Activated T-cell treated with anti-CD3 and anti-CD28 coated beads for 4 hours (primary cell): Measurements from ENCODE around the gene ELK1.

Experiments
- DNase-seq: peaks from one replicate; pipeline ENCODE4 v3.0.0-alpha.2; 2020

The ELK1 gene

GRCh38 chrX:47644557-47645091, 5.7 kb downstream of the ELK1 start:
- DNase-seq, result no peak

DNA sequence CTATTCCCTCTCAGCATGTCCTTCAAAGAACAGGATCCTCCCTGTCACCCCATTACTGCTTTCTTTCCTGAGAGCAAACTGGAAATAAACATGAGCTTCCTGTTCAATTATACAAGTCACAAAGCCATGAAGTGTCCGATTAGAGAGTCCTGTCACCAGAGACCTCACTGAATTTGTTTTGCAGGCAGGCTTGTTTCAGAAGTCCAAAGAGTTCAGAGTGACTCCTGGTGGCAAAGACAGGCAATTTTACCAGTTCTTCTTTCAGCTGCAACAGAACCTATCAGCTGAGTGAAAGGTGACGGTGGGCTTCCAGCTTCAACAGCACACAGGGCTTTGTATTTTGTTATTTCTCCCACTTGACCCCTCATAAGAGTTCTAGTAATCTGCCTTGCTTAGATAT, 6.4 kb downstream of the ELK1 start:
- DNase-seq, result no peak

DNA sequence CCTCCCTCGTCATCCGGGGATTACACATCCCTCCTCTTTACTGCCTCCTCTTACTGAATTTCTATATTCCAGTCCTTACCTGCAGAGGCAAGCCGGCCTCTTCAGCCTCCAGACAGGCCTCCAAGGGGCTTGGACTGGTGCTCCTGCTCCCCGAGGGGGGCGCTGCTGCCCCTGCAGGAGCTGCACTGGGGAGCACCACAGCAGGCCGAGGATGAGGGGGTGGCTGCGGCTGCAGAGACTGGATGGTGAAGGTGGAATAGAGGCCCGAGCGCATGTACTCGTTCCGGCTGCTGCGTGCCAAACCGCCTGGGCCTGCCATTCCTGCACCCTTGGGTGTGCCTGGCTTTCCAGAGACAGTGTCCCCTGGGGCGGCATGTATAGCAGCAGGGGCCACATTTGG, 11.5 kb downstream of the ELK1 start:
- no peak for DNase-seq

DNA sequence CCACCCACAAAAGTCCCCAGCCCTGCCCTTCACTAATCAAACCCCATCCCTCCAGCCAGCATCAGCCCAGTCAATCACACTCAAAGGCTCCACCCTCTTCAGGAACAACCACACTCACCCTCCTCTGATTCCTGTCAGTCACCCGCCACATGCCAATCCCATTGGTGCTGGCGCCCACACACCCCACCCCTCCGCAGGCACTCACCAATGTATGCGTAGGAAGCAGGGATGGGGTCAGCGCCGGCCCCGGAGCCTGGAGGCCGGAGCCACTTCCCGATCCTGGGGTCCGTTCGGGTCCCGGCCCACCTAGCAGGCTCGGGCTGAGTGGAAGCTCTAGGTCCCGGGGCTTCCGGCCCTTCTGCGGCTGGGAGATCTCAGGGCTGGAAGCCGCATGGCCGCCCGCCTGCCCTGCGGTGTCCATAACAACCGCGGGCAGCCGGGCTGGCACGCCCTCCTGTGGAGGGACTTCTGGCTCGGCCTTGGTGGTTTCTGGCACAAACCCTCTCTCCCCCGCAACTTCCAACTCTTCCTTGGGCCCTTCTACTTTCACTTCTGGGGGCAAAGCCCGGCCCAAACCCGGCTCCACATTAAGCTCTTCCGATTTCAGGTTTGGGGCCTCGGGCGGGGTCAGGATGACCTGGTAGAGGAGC, 12.7 kb downstream of the ELK1 start:
- DNase-seq, result no peak

DNA sequence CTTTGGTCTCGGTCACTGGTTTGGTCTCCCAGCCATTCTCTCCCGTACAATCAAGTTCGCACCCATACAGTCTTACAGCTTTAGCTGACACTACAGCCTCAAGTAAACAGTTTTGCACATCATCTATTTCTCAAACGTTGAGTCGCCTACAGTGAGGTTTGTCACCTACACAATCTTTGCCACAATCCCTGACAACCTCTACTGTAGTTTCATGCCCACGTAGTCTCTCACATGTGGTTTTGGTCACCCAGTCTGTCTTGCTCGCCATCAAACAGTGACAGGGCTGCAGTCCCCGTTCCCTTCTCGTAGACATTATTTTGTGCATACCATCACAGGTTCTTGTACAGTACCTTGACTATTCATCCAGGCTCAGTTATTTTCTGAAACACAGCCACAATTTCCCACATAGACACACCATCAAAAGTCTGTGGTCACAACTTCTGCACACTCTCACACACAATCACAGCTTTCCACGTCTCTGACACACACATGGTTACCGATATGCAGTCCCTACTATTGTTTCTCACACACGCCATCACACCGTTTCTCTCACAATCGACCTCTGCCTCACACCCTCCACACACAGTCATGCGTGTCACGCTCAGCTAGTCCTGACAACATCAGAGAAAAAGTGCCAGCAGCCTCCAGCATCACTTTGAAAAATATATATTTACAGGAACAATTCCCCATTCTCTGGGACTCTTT, 15.3 kb downstream of the ELK1 start:
- DNase-seq, result no peak

DNA sequence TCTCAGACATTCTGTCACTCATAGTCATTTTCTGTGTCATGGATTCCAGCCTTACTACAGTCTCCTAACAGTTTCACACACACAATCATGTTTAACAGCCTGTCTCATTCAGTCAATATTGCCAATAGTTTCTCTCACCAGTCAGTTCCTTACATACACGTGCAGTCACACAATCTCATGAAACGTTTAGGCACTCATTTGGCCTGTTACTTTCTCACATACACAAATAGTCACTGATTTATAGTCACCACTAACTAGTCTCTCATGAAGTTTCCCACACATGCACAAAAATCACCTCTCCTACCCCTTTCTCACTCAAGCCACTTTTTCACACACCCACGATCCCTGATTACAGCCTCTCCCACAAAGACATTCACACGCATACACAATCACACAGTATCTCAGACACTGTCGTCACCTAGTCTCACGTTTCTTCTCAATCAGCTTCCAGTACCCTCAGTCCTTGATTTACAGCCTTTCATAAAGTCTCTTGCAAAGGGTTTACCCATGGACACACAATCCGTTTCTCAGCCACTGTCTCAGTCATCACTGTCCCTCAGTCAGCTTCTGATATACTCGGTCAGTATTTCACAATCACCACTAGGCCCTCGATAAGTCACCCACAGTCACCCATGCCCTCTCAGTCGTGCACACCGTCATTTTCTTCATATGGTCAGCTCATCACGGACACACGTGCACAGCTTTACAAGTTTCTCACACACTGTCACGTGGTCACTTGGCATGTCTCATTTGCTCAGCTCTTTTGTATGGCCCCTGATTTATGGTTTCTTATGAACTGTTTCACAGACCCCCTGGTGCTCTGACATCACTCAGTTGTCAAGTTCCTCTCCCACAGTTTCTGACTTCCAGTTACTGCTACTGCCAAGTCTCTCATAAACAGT, 16.4 kb downstream of the ELK1 start:
- no peak for DNase-seq

GRCh38 chrX:47632666-47633065, 17.7 kb downstream of the ELK1 start:
- no peak for DNase-seq

- DNase-seq, result no peak
Observed at GRCh38 chrX:47631676-47632075, 18.7 kb downstream of the ELK1 start.

GRCh38 chrX:47629419-47630200, 20.8 kb downstream of the ELK1 start, which contains the start of gene CFP:
Gene CFP, minus strand, starts transcription at chrX:47629930. Its CDS starts 86 bp downstream, at chrX:47629844.
- no peak for DNase-seq

DNA sequence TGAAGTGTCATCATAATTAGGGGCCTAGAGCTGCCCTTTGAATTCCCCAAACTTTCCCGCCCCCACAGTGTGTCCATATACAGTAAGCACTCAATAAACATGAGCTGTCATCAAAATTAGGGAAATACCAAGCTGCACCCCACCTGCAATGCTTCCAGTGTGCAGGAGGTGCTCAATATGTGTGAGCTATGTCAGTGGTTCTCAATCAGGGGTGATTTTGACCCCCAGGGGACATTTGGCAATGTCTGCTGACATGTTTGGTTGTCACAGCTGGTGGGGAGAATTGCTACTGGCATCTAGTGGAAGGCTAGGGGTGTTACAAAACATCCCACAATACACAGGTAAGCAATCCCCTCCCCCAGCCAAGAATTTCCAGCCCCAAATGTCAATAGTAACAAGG, 21.4 kb downstream of the ELK1 start:
- DNase-seq, result no peak

DNA sequence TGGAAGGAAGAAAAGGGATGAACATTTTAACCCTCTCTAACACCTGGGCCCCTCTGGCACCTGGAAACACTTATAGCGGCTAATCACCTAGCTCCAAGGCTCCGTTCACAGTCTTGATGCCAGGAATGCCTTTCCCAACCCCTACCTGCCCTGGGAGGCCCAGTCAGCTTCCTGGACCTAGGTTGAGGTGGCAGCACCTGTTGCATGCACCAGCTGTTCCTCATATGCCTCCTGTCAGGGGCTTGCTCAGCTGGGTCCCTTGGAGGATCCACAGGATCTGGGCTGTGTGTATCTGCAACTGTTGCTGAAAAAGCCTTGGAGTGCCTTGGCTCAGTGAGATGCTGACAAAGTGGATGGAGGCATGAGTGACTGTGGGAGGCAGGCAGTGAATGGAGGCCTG, 25.0 kb downstream of the ELK1 start:
- no peak for DNase-seq

- no peak for DNase-seq
Observed at GRCh38 chrX:47623540-47624027, 26.8 kb downstream of the ELK1 start.

DNA sequence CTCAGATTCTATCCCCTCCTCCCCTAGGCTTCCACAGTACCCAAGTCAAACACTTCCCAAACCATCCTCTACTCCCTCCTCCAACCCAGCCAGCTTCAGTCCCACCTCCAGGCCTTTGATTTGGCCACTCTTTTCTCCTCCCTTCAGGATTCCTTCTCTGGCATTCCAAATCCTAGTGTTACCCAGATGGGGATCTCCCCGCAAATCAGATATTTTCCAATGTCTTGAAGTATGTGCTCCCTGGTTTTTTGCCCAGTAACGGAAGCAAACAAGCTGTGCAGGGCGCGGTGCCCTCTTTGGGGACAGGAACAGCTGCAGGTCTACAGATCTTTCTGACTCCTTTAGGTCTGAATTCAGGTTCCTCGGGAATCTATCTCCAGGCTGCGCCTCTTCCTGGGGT, 28.5 kb downstream of the ELK1 start:
- no peak for DNase-seq

GRCh38 chrX:47620303-47620685, 30.1 kb downstream of the ELK1 start:
- no peak for DNase-seq

DNA sequence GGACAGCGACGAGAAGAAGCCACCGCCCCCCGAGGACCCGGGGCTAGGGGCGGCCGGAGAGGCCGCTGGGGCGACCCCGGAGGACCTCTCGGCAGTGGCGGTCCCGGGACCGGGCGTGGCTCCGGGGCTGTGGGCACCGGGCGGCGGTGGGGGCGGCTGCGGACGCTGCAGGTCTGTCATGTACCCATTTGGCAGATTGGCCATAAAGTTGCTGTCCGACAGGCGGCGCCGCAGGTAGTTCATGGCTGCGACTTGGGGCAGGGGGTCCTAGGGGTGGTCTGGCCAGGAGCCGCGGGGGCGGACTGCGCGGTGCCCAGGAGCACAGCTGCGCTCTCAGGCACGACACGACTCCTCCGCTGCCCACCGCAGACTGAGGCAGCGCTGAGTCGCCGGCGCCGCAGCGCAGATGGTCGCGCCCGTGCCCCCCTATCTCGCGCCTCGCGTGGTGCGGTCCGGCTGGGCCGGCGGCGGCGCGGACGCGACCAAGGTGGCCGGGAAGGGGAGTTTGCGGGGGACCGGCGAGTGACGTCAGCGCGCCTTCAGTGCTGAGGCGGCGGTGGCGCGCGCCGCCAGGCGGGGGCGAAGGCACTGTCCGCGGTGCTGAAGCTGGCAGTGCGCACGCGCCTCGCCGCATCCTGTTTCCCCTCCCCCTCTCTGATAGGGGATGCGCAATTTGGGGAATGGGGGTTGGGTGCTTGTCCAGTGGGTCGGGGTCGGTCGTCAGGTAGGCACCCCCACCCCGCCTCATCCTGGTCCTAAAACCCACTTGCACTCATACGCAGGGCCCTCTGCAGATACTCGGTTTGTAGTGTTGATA, 30.7 kb downstream of the ELK1 start, which contains the start of gene SYN1:
Gene SYN1, minus strand, starts transcription at position 372 of the 817 bp plus-strand sequence. Its CDS starts 129 bp downstream, at position 243.
- DNase-seq, result peak; percentile 59

GRCh38 chrX:47618923-47619485, 31.4 kb downstream of the ELK1 start:
- DNase-seq, result no peak

DNA sequence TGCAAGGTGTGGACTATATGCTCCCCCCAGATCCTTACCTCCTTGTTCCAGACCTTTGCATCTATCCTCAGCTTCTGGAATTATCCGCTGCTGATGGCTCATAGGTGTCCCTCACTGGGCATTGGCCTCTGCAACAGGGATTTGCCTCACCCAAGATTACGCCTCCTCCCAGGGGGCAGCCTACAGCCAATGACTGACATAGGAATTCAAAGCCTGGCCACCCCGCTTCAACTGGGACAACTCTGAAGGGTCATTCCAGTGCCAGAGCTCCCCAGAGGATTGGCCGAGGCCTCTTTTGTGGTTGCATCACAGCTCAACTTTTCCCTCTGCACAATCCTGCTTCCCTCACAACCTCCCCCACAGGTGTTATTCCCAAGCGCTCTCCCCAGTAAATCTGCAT, 35.7 kb downstream of the ELK1 start:
- no peak for DNase-seq

- DNase-seq, result no peak
Observed at GRCh38 chrX:47613082-47613481, 37.3 kb downstream of the ELK1 start.

DNA sequence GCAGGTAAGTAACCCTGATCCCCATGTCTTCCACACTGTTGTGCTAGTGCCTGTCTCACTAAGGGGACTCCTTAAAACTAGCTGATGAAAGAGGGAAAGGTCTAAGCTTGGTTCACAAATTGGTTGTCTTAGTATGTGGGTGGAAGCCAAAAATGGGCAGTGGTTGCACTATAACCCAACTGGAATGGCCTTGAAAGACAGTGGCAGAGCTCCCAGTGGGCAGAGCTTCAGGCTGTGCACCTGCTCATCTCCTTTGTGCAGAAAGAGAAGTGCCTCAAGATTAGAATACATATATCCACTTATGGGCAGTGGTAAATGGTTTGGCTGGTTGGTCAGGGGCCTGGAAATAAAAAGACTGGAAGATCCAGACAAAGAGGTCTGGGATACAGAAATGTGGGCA, 37.9 kb downstream of the ELK1 start:
- no peak for DNase-seq

GRCh38 chrX:47611926-47612325, 38.4 kb downstream of the ELK1 start:
- DNase-seq, result no peak

DNA sequence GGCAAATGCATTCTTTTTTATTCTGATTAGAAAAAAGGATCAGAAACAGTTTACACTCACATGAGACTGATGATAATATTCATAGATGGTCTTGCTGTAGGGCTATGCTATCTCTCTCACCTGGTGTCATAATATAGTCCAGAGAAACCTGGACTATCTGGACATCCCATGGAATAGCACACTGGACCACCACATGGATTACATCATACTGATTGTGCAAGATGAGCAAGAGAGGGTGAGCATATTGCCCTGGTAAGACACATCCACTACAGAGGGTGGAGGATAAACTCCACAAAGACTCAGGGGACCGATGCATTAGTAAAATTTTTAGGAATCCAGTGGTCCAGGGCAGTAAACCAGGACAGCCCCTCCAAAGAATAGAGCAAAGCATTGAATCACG, 38.9 kb downstream of the ELK1 start:
- DNase-seq, result no peak
